Measurements from ENCODE around the gene AGFG2. TPM values are rescaled to one million over a fixed set of nuclear protein-coding genes. Genes with fewer than 3 reads are reported as not detected.

The AGFG2 gene
- polyA plus RNA-seq, 5 donors = 21.0 to 34.8 (median 29.5) TPM

GRCh38 chr7:100584054-100584682 lies 45.2 kb downstream of the AGFG2 start:
- DNase-seq = peak; percentile 85

GRCh38 chr7:100584683-100585510 lies 45.9 kb downstream of the AGFG2 start:
- peak in 1 of 2 donors; percentile 68 for DNase-seq

- no peak for DNase-seq
These were observed 46.7 kb downstream of the AGFG2 start, which contains the start of gene LRCH4 for GRCh38 chr7:100585511-100586265. TSS of gene LRCH4 (minus strand) at chr7:100586129. CDS start at chr7:100586100, 29 bp downstream.

GRCh38 chr7:100586266-100587025 lies 47.4 kb downstream of the AGFG2 start, which contains the start of gene FBXO24:
TSS of gene FBXO24 (plus strand) at chr7:100586328. CDS start at chr7:100586626, 298 bp downstream.
- DNase-seq = peak; percentile 100

- no peak for DNase-seq
These were observed 49.4 kb downstream of the AGFG2 start for GRCh38 chr7:100588438-100588837.

- no peak for DNase-seq
These were observed 50.4 kb downstream of the AGFG2 start for GRCh38 chr7:100589341-100589947.

GRCh38 chr7:100590077-100590737 lies 51.2 kb downstream of the AGFG2 start:
- no peak for DNase-seq

- no peak for DNase-seq
These were observed 52.6 kb downstream of the AGFG2 start for GRCh38 chr7:100591596-100591995.

GRCh38 chr7:100595188-100595587 lies 56.2 kb downstream of the AGFG2 start:
- DNase-seq = no peak

GRCh38 chr7:100598425-100598824 lies 59.4 kb downstream of the AGFG2 start:
- no peak for DNase-seq

- DNase-seq = no peak
These were observed 61.1 kb downstream of the AGFG2 start for GRCh38 chr7:100599911-100600729.

GRCh38 chr7:100600730-100601038 lies 61.7 kb downstream of the AGFG2 start:
- DNase-seq = no peak

GRCh38 chr7:100602889-100603725 lies 64.1 kb downstream of the AGFG2 start:
- peak in 1 of 2 donors; percentile 80 for DNase-seq

- no peak for DNase-seq
These were observed 64.7 kb downstream of the AGFG2 start for GRCh38 chr7:100603726-100604027.

- no peak for DNase-seq
These were observed 65.3 kb downstream of the AGFG2 start for GRCh38 chr7:100604028-100604975.

- no peak for DNase-seq
These were observed 66.2 kb downstream of the AGFG2 start for GRCh38 chr7:100604976-100605911.

GRCh38 chr7:100606313-100606712 lies 67.3 kb downstream of the AGFG2 start:
- DNase-seq = no peak

Data from right lung (tissue), 5 donors.